DND-41 (cell line): Measurements from ENCODE around the gene OR6B3.
"Not testable (repeated sequence)": the region's sequence is repeated elsewhere in the genome, so short reads cannot be mapped to it uniquely, and the experiment has no call there.

Source experiments
- EZH2 ChIP-seq: IDR thresholded peaks from 3 replicates; pipeline ENCODE4 v1.6.1; 2012; ENCODE audit warnings: borderline replicate concordance, low read depth, mild to moderate bottlenecking, moderate library complexity, low read length, inconsistent platforms; ENCODE audit not compliant: severe bottlenecking
- TF ChIP-seq, protein P1 (sequence below): IDR thresholded peaks from 2 replicates; pipeline ENCODE4 v1.5.1; 2012; ENCODE audit warnings: borderline replicate concordance, low read length, moderate library complexity, mild to moderate bottlenecking; ENCODE audit not compliant: poor library complexity, severe bottlenecking; ENCODE audit errors: extremely low read depth

DNA sequence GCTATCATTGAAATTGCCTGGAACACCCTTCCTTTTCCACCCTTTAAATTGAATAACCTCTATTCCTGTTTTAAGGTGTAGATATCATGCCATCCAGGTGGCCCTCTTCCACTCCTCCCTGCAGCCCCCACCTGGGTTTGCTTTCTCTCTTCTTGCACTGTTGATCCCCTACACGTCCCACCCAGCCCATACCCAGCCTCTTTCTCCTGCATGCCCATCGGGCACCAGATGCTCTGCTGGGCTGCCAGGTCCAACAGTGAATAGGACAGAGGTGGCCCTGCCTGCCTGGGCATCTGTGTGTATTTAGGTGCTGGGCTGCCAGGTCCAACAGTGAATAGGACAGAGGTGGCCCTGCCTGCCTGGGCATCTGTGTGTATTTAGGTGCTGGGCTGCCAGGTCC lies 9.2 kb downstream of the OR6B3 start:
- TF ChIP-seq, protein P1, sequence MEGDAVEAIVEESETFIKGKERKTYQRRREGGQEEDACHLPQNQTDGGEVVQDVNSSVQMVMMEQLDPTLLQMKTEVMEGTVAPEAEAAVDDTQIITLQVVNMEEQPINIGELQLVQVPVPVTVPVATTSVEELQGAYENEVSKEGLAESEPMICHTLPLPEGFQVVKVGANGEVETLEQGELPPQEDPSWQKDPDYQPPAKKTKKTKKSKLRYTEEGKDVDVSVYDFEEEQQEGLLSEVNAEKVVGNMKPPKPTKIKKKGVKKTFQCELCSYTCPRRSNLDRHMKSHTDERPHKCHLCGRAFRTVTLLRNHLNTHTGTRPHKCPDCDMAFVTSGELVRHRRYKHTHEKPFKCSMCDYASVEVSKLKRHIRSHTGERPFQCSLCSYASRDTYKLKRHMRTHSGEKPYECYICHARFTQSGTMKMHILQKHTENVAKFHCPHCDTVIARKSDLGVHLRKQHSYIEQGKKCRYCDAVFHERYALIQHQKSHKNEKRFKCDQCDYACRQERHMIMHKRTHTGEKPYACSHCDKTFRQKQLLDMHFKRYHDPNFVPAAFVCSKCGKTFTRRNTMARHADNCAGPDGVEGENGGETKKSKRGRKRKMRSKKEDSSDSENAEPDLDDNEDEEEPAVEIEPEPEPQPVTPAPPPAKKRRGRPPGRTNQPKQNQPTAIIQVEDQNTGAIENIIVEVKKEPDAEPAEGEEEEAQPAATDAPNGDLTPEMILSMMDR = not testable (repeated sequence)
- not testable (repeated sequence) for TF ChIP-seq EZH2
